Neural progenitor cell (in vitro differentiated cells): ENCODE measurements around the gene GSTM3. TPM values are rescaled to one million over a fixed set of nuclear protein-coding genes. Genes with fewer than 3 reads are reported as not detected.

Experiments
- DNase-seq: peaks from one replicate; pipeline ENCODE4 v3.0.0-alpha.2; 2016; ENCODE audit warnings: low spot score
- H2AFZ ChIP-seq: fragments of 200-600 bp; sonication (generic); replicated peaks from 2 replicates; pipeline ENCODE4 v1.6.1; 2016; ENCODE audit warnings: antibody characterized with exemption
- H3F3A ChIP-seq: fragments of 200-600 bp; sonication (generic); 2 replicates; pipeline ENCODE4 v1.6.1; 2016; ENCODE audit warnings: antibody characterized with exemption, low read depth
- H3K27ac ChIP-seq: fragments of 200-600 bp; sonication (generic); 2 replicates; pipeline ENCODE4 v1.5.1; 2016; ENCODE audit warnings: mild to moderate bottlenecking
- H3K27me3 ChIP-seq: fragments of 200-600 bp; sonication (generic); 2 replicates; pipeline ENCODE4 v1.6.1; 2016; ENCODE audit warnings: mild to moderate bottlenecking, moderate library complexity
- H3K36me3 ChIP-seq: fragments of 200-600 bp; sonication (generic); 2 replicates; pipeline ENCODE4 v1.5.1; 2016
- H3K4me1 ChIP-seq: fragments of 200-600 bp; sonication (generic); 2 replicates; pipeline ENCODE4 v1.6.1; 2016; ENCODE audit warnings: mixed run types
- H3K4me2 ChIP-seq: fragments of 200-600 bp; sonication (generic); 2 replicates; pipeline ENCODE4 v1.6.1; 2016
- H3K4me3 ChIP-seq: fragments of 200-600 bp; sonication (generic); 2 replicates; pipeline ENCODE4 v1.5.1; 2016
- H3K79me2 ChIP-seq: fragments of 200-600 bp; sonication (generic); 2 replicates; pipeline ENCODE4 v1.6.1; 2016; ENCODE audit warnings: low read depth
- H3K9ac ChIP-seq: fragments of 200-600 bp; sonication (generic); 2 replicates; pipeline ENCODE4 v1.6.1; 2016
- H3K9me3 ChIP-seq: fragments of 200-600 bp; sonication (generic); 2 replicates; pipeline ENCODE4 v1.5.1; 2016; ENCODE audit warnings: low read depth
- H4K20me1 ChIP-seq: fragments of 200-600 bp; sonication (generic); 2 replicates; pipeline ENCODE4 v1.6.1; 2016; ENCODE audit warnings: low read depth
- H3K27ac Mint-ChIP-seq: 3 replicates; pipeline ENCODE4 v1.8.0; 2021; ENCODE audit warnings: mixed read lengths
- H3K27me3 Mint-ChIP-seq: 2 replicates; pipeline ENCODE4 v1.8.0; 2022; ENCODE audit warnings: low read depth, mild to moderate bottlenecking, inconsistent platforms, moderate library complexity, mixed read lengths; ENCODE audit not compliant: insufficient read depth
- H3K36me3 Mint-ChIP-seq: 3 replicates; pipeline ENCODE4 v1.8.0; 2021; ENCODE audit warnings: mixed read lengths
- H3K4me1 Mint-ChIP-seq: 3 replicates; pipeline ENCODE4 v1.8.0; 2021; ENCODE audit warnings: mixed read lengths
- H3K4me3 Mint-ChIP-seq: 3 replicates; pipeline ENCODE4 v1.8.0; 2021; ENCODE audit warnings: mild to moderate bottlenecking, moderate library complexity, mixed read lengths
- H3K9me3 Mint-ChIP-seq: 3 replicates; pipeline ENCODE4 v1.8.0; 2020; ENCODE audit warnings: mixed read lengths
- CTCF ChIP-seq: fragments of 200-600 bp; sonication (generic); IDR thresholded peaks from 2 replicates; pipeline ENCODE4 v1.5.1; 2017; ENCODE audit warnings: antibody characterized with exemption, mild to moderate bottlenecking
- EZH2 ChIP-seq: fragments of 200-600 bp; sonication (generic); IDR thresholded peaks from 2 replicates; pipeline ENCODE4 v1.6.1; 2017; ENCODE audit warnings: antibody characterized with exemption, mild to moderate bottlenecking, moderate library complexity
- EZH2phosphoT487 ChIP-seq: fragments of 200-600 bp; sonication (generic); IDR thresholded peaks from 2 replicates; pipeline ENCODE4 v1.6.1; 2017; ENCODE audit warnings: antibody characterized with exemption
- total RNA-seq: library from RNA; depleted of rRNA; stranded (reverse); fragments of >200 nt; gene quantifications from 2 replicates; pipeline ENCODE4 v1.2.3, GENCODE V29; 2015; ENCODE audit warnings: low replicate concordance

GSTM3 gene
- total RNA-seq, 1 donor from 2014 or later: 12.9 TPM

GRCh38 chr1:109771712-109772657 lies 31.1 kb upstream of the GSTM3 start:
- no peak for DNase-seq

GRCh38 chr1:109770331-109771095 lies 29.7 kb upstream of the GSTM3 start:
- H3K4me3 Mint-ChIP-seq: no peak overlapping the region
- peaks cover 3% of the 10 kb centered on the region for H3K4me1 ChIP-seq
- peak overlapping the region; percentile 90 for H3K27ac Mint-ChIP-seq
- H3K27me3 Mint-ChIP-seq: peaks cover 3% of the 10 kb centered on the region
- no peak overlapping the region for H3K4me2 ChIP-seq
- H4K20me1 ChIP-seq: no peaks in the 10 kb centered on the region
- no peaks in the 10 kb centered on the region for H3F3A ChIP-seq
- no peaks in the 10 kb centered on the region for H3K9me3 ChIP-seq
- peaks cover 5% of the 10 kb centered on the region for H3K4me1 Mint-ChIP-seq
- no peak overlapping the region for H3K27ac ChIP-seq
- H3K27me3 ChIP-seq: no peaks in the 10 kb centered on the region
- peak overlapping the region; percentile 17 for H2AFZ ChIP-seq
- no peak overlapping the region for H3K4me3 ChIP-seq
- no peaks in the 10 kb centered on the region for H3K36me3 ChIP-seq
- H3K79me2 ChIP-seq: no peaks in the 10 kb centered on the region
- TF ChIP-seq EZH2phosphoT487 (no peak), EZH2 (no peak), CTCF (no peak)
- DNase-seq: no peak
- no peak overlapping the region for H3K9ac ChIP-seq
- no peaks in the 10 kb centered on the region for H3K36me3 Mint-ChIP-seq
- no peaks in the 10 kb centered on the region for H3K9me3 Mint-ChIP-seq

More at GRCh38 chr1:109771712-109772657, 31.1 kb upstream of the GSTM3 start:
- Mint-ChIP-seq H3K4me1 (peaks cover 5% of the 10 kb centered on the region), H3K9me3 (no peaks in the 10 kb centered on the region), H3K27me3 (peaks cover 3% of the 10 kb centered on the region), H3K36me3 (no peaks in the 10 kb centered on the region), H3K4me3 (no peak overlapping the region), H3K27ac (no peak overlapping the region)
- no peaks in the 10 kb centered on the region for H3K27me3 ChIP-seq
- no peak for TF ChIP-seq CTCF
- TF ChIP-seq EZH2phosphoT487: no peak
- no peak for TF ChIP-seq EZH2
- H3K9ac ChIP-seq: no peak overlapping the region
- no peaks in the 10 kb centered on the region for H4K20me1 ChIP-seq
- peaks cover 4% of the 10 kb centered on the region for H3K4me1 ChIP-seq
- no peak overlapping the region for H3K27ac ChIP-seq
- H3F3A ChIP-seq: no peaks in the 10 kb centered on the region
- no peaks in the 10 kb centered on the region for H3K36me3 ChIP-seq
- no peaks in the 10 kb centered on the region for H3K79me2 ChIP-seq
- H3K4me2 ChIP-seq: no peak overlapping the region
- H2AFZ ChIP-seq: no peak overlapping the region
- no peaks in the 10 kb centered on the region for H3K9me3 ChIP-seq
- H3K4me3 ChIP-seq: no peak overlapping the region

DNA sequence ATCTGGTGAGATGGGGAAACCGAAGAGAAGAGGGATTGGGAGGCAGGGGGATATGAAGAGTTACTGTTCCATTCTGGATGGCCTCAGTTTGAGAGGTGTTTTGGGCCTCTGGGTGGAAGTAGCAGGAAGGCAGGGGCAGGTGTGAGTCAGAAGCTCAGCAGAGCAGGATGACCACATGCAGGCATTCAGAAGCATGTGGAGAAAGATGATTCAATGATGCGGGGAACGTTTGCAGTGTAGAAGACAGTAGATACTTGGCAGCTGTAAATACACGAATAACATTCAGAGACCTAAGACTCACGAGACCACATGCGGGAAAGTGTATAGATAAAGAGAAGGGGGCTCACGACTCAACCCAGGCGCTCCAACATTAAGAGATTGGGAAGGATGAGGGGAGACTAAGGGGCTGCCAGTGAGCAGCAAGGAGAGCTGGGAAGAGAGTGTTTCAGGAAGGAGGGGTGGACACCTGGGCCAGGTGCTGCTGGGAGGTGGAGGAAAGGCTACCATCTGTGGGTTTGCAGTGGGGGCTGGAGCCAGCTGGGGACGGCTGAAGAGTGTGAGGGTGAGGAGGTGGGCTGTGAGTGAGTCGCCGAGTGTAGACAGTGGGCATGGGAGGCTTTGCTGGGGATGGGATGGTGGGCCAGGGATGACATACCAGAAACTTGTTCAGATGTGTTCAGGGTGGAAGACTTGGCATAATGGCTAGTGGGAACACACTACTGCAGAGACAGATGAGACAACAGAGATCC lies 28.7 kb upstream of the GSTM3 start:
- H2AFZ ChIP-seq: no peak overlapping the region
- peaks cover 3% of the 10 kb centered on the region for H3K4me1 ChIP-seq
- TF ChIP-seq EZH2phosphoT487 (no peak), EZH2 (no peak), CTCF (no peak)
- Mint-ChIP-seq H3K27me3 (no peaks in the 10 kb centered on the region), H3K4me1 (peaks cover 5% of the 10 kb centered on the region), H3K4me3 (no peak overlapping the region), H3K9me3 (no peaks in the 10 kb centered on the region), H3K36me3 (no peaks in the 10 kb centered on the region), H3K27ac (no peak overlapping the region)
- no peak overlapping the region for H3K4me2 ChIP-seq
- no peak overlapping the region for H3K4me3 ChIP-seq
- H3K9me3 ChIP-seq: no peaks in the 10 kb centered on the region
- no peaks in the 10 kb centered on the region for H3K27me3 ChIP-seq
- H3F3A ChIP-seq: no peaks in the 10 kb centered on the region
- H4K20me1 ChIP-seq: no peaks in the 10 kb centered on the region
- no peak for DNase-seq
- H3K27ac ChIP-seq: no peak overlapping the region
- H3K79me2 ChIP-seq: no peaks in the 10 kb centered on the region
- H3K36me3 ChIP-seq: no peaks in the 10 kb centered on the region
- no peak overlapping the region for H3K9ac ChIP-seq
